HuH-7.5 (cell line): Measurements from ENCODE around the gene GPR143.
"Not testable (repeated sequence)": the region's sequence is repeated elsewhere in the genome, so short reads cannot be mapped to it uniquely, and the experiment has no call there.

Experiments used
- DNase-seq: peaks from one replicate; pipeline ENCODE4 v3.0.0; 2011; ENCODE audit warnings: low spot score

Gene GPR143

DNA sequence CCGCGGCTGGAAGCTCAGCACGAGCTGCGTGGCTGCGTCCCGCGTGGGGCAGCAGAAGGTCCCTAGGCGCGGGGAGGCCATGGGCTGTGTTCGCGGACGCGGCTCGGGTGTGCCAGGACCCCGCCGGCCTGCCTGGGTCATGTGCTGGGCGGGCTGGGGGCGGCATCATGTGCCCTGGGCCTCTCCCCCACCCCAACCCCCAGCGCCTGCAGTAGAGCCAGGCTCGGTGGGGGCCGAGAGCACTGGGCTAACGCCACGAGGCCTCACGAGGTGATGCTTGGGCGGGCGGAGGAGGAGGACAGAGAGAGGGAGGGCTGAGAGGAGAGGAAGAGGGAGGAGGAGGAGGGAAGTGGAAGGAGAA is at the start of gene GPR143:
GPR143 (minus strand) TSS at position 111 of the 361 bp plus-strand sequence; CDS start at position 81, 30 bp downstream.
- DNase-seq = no peak

DNA sequence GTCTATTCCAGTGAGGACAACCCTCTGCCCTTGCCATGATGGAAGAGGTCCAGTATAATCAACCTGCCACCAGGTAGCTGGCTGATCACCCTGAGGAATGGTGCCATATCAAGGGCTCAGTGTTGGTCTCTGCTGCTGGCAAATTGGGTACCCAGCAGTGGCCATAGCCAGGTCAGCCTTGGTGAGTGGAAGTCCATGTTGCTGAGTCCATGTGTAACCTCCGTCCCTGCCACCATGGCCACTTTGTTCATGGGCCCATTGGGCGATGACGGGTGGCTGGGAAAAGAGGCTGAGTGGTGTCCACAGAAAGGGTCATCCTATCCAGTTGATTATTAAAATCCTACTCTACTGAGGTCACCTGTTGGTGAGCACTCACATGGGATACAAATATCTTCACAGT is 45.4 kb upstream of the GPR143 start:
- not testable (repeated sequence) for DNase-seq

- DNase-seq = not testable (repeated sequence)
Observed at GRCh38 chrX:9809876-9810275, 44.2 kb upstream of the GPR143 start.

GRCh38 chrX:9807355-9808182 is 41.9 kb upstream of the GPR143 start:
- no peak for DNase-seq

- no peak for DNase-seq
Observed at GRCh38 chrX:9805956-9806355, 40.3 kb upstream of the GPR143 start.

DNA sequence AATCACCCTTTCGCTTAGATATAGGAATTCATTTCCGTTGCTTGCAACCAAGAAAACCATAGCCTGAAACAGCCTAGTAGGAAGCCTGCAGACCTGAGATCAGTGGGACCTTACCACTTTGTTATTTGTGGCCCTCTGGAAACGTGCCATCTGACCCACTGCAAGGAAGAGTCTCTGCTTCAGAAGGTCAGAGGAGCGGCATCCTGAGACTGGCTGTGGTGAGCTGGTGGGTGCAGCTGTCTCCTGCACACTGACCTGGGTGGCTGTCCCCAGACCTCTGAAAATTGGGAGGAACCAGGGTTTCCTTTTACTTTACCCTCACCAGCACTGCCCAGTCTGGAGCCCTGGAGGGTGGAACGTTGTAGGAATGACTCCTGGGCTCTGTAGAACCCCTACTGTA is 38.8 kb upstream of the GPR143 start:
- no peak for DNase-seq

GRCh38 chrX:9802737-9803136 is 37.1 kb upstream of the GPR143 start:
- no peak for DNase-seq

GRCh38 chrX:9797384-9798360 is 32.0 kb upstream of the GPR143 start:
- DNase-seq = no peak

DNA sequence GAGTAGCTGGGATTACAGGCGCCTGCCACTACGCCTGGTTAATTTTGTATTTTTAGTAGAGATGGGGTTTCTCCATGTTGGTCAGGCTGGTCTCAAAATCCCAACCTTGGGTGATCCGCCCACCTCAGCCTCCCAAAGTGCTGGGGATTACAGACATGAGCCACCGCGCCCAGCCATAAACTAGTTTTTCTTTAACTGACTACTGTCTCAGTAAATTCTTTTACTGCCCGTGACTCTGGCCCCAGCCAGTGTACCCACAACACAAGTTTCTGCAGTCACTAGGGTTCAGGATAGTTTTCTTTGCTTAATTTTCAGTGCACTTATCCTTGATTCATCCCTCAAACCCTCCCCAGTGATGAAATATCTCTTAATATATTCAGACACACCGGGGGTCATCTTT is 28.8 kb upstream of the GPR143 start:
- no peak for DNase-seq

DNA sequence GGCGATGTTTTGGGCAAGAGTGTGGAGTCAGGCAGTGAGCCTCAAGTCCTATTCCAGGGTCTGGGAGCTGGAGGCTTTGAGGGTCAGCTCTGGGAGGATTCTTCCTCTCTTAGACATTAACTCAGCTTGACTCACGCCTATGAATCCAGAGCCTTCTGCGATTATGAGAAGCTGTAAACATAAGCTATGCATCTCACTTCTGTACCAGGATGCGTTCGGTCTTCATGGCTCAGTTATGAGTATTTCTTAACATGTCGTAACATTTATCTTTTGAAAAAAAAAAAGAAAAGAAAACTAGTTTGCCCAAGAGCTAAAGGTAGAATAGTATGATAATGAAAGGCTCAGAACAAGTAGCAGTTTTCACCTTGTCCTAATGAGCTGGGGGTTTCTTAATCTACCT is 25.2 kb upstream of the GPR143 start:
- no peak for DNase-seq

DNA sequence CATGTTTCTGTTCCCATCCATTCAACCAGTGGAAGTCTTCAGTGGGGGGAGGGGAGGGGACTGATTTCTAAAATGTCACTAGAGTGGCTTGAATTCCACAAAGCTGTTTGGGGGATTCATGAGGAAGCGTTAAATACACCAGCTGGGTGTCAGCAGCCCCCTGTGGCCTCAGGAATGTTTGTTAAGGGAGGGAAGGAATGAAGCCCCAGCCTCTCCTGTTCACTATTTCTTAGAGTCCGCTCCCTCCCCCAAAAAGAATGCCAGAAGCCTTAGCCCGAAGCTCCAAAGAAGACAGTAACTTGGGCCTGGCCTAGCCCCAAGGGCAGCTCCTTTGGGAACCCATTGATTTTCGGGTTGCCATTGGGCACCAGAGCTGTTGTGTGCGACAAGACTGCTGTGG is 23.9 kb upstream of the GPR143 start:
- DNase-seq = no peak

GRCh38 chrX:9788911-9789310 is 23.3 kb upstream of the GPR143 start:
- peak; percentile 14 for DNase-seq

DNA sequence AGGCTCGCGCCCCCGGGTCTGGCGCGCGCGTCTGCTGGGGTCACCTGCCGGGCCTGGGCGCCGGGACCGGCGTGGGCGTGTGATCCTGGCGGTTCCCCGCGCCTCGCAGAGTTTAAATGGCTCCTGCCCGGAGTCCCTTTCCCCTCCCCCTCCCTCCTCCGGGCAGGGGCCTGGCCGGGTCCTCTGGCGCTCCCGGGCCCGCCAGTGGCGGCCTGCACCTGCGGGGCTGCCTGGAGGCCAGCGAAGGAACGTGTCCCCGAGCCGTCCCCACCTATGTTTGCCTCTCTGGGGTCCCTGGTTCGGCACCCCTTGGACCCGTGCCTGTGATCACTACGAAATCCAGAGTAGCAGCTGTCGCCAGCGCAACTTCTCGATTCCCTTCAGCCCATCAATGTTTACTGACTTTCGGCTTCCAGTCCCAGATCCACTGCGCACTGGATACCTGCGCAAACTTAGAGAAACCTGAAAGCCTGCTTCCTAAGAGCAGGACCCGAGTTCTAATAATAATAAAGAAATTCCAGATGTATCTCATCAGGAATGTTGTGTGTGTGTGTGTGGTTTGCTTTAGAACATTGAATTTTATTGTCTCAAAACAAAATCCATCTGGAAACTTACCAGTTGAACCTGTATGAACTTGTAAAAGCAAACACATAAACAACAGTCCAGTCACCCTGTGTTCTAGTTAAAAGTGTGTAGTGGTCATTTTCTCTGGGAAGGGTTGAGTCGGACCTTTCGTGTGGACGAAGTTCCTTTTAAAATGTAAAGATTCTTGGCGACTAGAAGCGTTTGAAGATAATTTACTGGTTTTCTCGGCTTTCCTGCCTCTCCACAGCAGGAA is 21.4 kb upstream of the GPR143 start:
- peak; percentile 28 for DNase-seq

DNA sequence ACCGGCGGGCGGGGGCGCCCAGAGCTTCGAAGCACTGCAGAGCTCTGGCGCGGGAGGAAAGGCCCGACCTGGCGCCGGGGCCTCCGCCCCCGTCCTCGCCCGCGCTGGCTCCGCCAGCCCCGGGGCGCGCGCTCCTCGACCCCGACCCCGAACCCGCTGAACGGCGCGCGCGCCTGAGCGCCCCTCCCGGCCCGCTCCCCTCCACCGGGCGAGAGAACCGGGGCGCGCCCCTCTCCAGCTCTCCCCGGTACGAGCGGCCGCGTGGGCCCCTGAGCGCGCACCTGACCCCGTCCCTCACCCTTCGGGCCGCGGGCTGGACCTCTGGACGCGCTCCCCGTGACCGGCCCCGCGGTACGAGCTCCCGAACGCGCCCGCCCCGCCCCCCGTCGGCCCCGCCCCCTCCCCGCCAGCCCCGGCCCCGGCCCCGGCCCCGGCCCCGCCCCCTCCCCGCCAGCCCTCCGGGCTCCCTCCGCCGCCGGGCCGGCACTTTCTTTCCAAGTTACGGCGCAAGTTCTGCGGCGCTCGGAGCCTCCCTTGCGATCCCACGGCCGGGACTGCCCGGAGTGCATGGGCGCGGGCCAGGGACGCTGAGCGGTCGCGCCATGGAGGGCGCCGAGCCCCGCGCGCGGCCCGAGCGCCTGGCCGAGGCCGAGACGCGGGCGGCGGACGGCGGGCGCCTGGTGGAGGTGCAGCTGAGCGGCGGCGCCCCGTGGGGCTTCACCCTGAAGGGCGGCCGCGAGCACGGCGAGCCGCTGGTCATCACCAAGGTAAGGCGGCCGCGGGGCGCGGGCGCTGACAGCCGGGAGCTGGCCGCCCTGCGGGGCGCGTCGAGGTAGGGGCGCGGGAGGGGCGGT is 20.5 kb upstream of the GPR143 start, which contains the start of gene SHROOM2:
SHROOM2 (plus strand) TSS at position 486 of the 854 bp plus-strand sequence; CDS start at position 603, 117 bp downstream.
- DNase-seq = peak; percentile 15

DNA sequence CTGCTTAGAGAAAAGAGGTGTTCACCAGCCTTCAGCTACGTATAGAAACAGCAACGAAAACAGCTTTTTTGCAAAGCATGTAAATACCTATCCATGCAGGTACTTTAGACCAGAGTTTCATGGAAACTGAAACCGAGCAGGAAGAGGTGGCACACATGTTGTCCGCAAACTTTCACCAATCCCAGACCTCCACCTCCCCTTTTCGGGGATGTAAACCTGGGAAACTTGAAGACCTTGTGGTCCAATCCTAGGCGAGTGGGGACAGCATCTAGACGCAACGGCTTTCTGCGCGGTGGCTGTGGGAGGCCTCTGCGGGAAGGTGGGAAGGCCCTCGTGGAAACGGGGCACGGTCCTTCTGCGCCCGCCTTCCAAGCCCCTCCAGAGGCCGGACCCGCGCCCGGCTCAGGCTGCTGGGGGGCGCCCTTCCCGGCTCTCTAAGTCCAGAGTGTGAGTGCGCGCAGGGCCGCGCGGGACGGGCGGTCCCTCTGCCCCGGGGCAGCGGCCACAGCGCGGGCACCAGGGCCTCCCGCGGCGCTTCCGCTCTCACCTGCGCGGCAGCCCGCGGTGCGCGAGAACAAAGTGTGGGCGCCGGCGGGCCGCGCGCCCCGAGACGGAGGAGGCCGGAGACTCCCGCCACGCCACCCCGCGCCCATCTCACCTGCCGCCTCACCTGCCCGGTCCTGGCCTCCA is 19.8 kb upstream of the GPR143 start:
- DNase-seq = no peak

- DNase-seq = no peak
Observed at GRCh38 chrX:9784332-9784731, 18.7 kb upstream of the GPR143 start.

DNA sequence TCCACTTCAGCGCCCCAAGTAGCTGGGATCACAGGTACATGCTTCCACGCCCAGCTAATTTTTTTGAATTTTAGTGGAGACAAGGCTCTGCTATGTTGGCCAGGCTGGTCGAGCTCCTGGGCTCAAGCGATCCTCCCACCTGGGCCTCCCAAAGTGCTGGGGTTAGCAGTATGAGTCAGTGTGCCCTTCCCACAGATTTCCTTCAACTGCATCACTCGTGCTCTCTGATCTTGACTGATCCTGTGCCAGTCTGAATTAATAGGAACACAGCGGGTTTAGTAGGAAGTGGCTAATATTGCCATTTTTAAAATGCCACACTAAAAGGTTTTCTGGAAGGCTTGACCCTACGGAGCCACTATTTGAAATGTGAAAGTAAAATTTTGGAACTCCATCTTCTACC is 16.3 kb upstream of the GPR143 start:
- no peak for DNase-seq

DNA sequence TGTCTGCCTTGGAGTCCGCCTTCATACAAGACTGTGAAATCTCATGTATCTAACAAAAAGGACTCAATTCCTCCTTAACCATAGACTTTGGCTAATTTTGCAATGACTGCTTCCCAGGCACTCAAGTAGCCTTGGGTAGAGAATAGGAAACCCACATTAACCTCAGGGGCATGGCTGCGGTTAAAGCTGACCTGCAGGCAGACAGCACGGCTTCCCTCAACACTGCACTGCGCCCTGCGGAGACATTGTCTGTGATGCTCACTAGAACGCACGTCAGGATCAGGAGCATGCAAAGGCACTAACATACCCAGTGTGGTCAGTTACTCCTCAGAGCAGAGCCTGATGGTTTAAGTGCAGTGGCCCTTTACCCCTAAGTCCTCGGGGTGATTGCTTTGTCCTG is 10.3 kb upstream of the GPR143 start:
- no peak for DNase-seq

- DNase-seq = no peak
Observed at GRCh38 chrX:9772943-9773342, 7.3 kb upstream of the GPR143 start.

DNA sequence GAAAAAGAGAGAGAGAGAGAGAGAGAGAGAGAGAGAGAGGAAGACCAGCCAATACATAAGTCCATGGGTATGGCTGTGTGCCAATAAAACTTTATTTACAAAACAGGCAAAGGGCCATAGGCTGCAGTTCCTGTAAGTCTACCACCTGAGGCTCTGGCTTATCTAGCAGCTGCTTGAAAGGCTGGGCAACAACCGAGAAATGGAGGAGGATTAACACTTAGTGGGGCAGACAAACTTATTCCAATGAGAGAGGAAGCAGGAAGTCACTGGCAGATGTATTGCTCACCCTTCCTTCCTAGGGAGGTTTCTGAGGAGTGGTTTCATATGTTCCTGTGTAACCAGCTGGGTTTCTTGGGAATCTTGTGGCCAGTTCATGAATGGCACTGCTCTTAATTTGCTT is 4.7 kb upstream of the GPR143 start:
- DNase-seq = no peak
